CD4-positive, alpha-beta memory T cell (primary cell): ENCODE data around the gene HOXB3. TPM values are rescaled to one million over a fixed set of nuclear protein-coding genes. Genes with fewer than 3 reads are reported as not detected.
"Not testable (repeated sequence)": the region's sequence is repeated elsewhere in the genome, so short reads cannot be mapped to it uniquely, and the experiment has no call there.

Experiments used
- CTCF ChIA-PET: fragments of 350-600 bp; sonication (Branson Sonifier 250); formaldehyde crosslinking; loops from one replicate; lab custom pipeline; 2021; ENCODE audit warnings: inconsistent platforms; ENCODE audit not compliant: partially characterized antibody; lab: Charles Lee
- POLR2A ChIA-PET: fragments of 350-600 bp; sonication (Branson Sonifier 250); formaldehyde crosslinking; loops from one replicate; lab custom pipeline; 2021; ENCODE audit not compliant: partially characterized antibody; lab: Charles Lee
- DNase-seq, 5 donors: peaks; one replicate each; pipeline versions ENCODE4 v3.0.0 to v3.0.0-alpha.2; 2020 to 2022; ENCODE audit warnings: mixed read lengths in 1 of 5
- H3K27ac ChIP-seq: one replicate; pipeline ENCODE4 v1.7.0; 2013; ENCODE audit warnings: low read depth, low read length
- H3K27me3 ChIP-seq: 2 replicates; pipeline ENCODE4 v1.7.0; 2013; ENCODE audit warnings: mild to moderate bottlenecking, low read length, moderate library complexity; ENCODE audit not compliant: insufficient read depth
- H3K36me3 ChIP-seq: 2 replicates; pipeline ENCODE4 v1.7.0; 2013; ENCODE audit warnings: mild to moderate bottlenecking, low read length, moderate library complexity; ENCODE audit not compliant: insufficient read depth
- H3K4me1 ChIP-seq: 2 replicates; pipeline ENCODE4 v1.7.0; 2013; ENCODE audit warnings: mild to moderate bottlenecking, low read length, moderate library complexity; ENCODE audit not compliant: insufficient read depth
- H3K4me3 ChIP-seq, 2 donors: one replicate each; pipeline ENCODE4 v1.7.0; 2013; ENCODE audit warnings: low read length in 2 of 2, mild to moderate bottlenecking in 1 of 2
- H3K9me3 ChIP-seq, 2 donors: one replicate each; pipeline ENCODE4 v1.7.0; 2013; ENCODE audit warnings: low read length in 2 of 2, control low read depth in 1 of 2; ENCODE audit not compliant: control insufficient read depth in 1 of 2
- H3K27ac Mint-ChIP-seq, 7 donors: one replicate each; pipeline ENCODE4 v1.8.0; 2020 to 2021; ENCODE audit warnings: mixed read lengths in 7 of 7, mild to moderate bottlenecking in 6 of 7, inconsistent platforms in 3 of 7, moderate library complexity in 3 of 7
- H3K27me3 Mint-ChIP-seq, 2 donors: one replicate each; pipeline ENCODE4 v1.8.0; 2020 to 2021; ENCODE audit warnings: mixed read lengths in 2 of 2
- H3K36me3 Mint-ChIP-seq, 2 donors: one replicate each; pipeline ENCODE4 v1.8.0; 2020 to 2021; ENCODE audit warnings: mixed read lengths in 2 of 2, inconsistent platforms in 1 of 2, mild to moderate bottlenecking in 1 of 2
- H3K4me1 Mint-ChIP-seq, 4 donors: one replicate each; pipeline ENCODE4 v1.8.0; 2020 to 2021; ENCODE audit warnings: mixed read lengths in 4 of 4, mild to moderate bottlenecking in 1 of 4
- H3K4me3 Mint-ChIP-seq, 8 donors: one replicate each; pipeline ENCODE4 v1.8.0; 2020 to 2021; ENCODE audit warnings: mixed read lengths in 8 of 8, mild to moderate bottlenecking in 7 of 8, moderate library complexity in 6 of 8, inconsistent platforms in 3 of 8
- H3K9me3 Mint-ChIP-seq, 8 donors: one replicate each; pipeline ENCODE4 v1.8.0; 2020 to 2021; ENCODE audit warnings: mixed read lengths in 8 of 8, mild to moderate bottlenecking in 5 of 8, inconsistent platforms in 3 of 8, moderate library complexity in 1 of 8
- intact Hi-C: fragments of 100-400 bp; cut with micrococcal nuclease; formaldehyde crosslinking; loops from one replicate; pipeline ENCODE4 v1.15.1; 2023
- polyA plus RNA-seq, 2 donors: library from polyadenylated mRNA; unstranded; fragments of 300-500 nt; fragmentation: Illumina TruSeq; gene quantifications; one replicate each; pipeline ENCODE4 v1.2.3, GENCODE V29; 2021
- total RNA-seq, 2 experiments: library from RNA; stranded (reverse); gene quantifications; one replicate each; pipeline ENCODE4 v1.2.3, GENCODE V29; 2021

HOXB3 gene
- total and polyA plus RNA-seq, 4 experiments from 2014 or later = 0.10 to 14.5 (median 11.2) TPM; not detected in 1

DNA sequence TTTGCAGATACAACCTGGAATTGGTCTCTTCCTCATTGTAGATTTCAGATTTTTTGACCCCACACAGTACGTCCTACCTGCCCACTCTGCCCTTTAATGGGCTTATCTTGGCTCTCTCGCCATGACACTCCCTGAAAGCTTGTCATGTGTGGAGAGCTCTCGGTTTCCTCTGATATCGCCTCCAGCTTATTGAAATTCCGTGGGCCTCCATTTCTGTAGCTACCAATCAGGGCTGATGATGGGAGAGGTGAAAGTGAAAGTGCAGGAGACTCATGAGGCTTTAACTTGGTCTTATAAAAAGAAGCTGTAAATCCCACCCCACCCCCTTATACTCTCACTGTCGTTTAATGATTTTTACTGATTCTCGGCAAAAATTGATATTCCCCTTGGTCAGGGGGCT lies 76.9 kb downstream of the HOXB3 start:
- H3K36me3 Mint-ChIP-seq = no peaks in the 10 kb centered on the region
- Histone ChIP-seq H3K4me1 (peaks cover 21% of the 10 kb centered on the region), H3K4me3 (no peak overlapping the region), H3K9me3 (no peaks in the 10 kb centered on the region), H3K27ac (no peak overlapping the region), H3K36me3 (no peaks in the 10 kb centered on the region), H3K27me3 (no peaks in the 10 kb centered on the region)
- ChIA-PET POLR2A (interaction anchor here (0.9 to 1.4 kb wide), 4 partner anchors 9 to 85 kb away, joined by 3 to 6 read pairs (median 3); no protein-coding TSS in a partner anchor), CTCF (interaction anchor here (0.8 to 1.7 kb wide), 6 partner anchors 15 to 177 kb away, joined by 3 to 10 read pairs (median 3); partner anchors contain the start of gene HOXB5)
- peak in 1 of 5 donors; percentile 10 for DNase-seq
- H3K27ac Mint-ChIP-seq = peak overlapping the region in 6 of 7 donors; percentile 37 to 84 (median 80)
- peaks cover 14 to 31% (median 16%) of the 10 kb centered on the region in 4 donors for H3K4me1 Mint-ChIP-seq
- peaks cover 3 to 10% of the 10 kb centered on the region in 2 donors for H3K27me3 Mint-ChIP-seq
- peak overlapping the region in 7 of 8 donors; percentile 18 to 81 (median 69) for H3K4me3 Mint-ChIP-seq
- intact Hi-C loops = no loop called here
- no peaks in the 10 kb centered on the region for H3K9me3 Mint-ChIP-seq

DNA sequence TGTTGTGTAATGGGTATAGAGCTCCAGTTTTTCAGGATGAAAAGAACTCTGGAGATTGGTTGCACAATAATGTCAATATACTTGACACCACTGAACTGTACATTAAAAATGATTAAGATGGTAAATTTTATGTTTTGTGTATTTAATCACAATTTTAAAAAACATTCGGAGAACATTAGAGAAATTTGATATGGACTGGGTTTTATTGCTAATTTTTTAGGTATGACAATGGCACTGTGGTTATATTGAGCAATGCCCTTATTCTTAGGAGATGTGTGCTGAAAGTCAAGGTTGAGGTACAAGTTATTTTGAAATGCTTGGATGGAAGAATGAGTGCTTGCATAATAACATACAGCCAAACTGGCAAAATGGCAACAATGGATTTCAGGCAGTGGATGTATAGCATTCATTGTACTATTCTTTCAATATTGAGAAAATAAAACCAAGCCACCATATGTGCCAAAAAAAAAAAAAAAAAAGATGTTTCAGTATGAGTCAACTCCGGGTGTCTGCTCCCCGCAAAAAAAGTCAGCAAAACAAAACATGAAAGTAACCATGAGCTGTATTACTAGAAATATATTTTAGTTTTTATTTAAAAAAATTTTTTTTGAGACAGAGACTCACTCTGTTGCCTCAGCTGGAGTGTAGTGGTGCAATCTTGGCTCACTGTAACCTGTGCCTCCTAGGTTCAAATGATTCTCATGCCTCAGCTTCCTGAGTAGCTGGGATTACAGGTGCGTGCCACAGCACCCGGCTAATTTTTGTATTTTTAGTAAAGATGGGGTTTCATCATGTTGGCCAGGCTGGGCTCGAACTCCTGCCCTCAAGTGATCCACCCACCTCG lies 79.1 kb downstream of the HOXB3 start:
- no peaks in the 10 kb centered on the region for H3K9me3 Mint-ChIP-seq
- DNase-seq = peak; percentile 13 to 71 (median 33)
- POLR2A ChIA-PET = interaction anchor here (0.6 to 1.5 kb wide), 5 partner anchors 15 to 34 kb away, joined by 3 to 6 read pairs (median 3); partner anchors contain the start of gene HOXB2
- peaks cover 2 to 3% of the 10 kb centered on the region in 2 donors for H3K27me3 Mint-ChIP-seq
- Histone ChIP-seq H3K9me3 (no peaks in the 10 kb centered on the region), H3K27me3 (no peaks in the 10 kb centered on the region), H3K4me1 (peaks cover 24% of the 10 kb centered on the region), H3K27ac (no peak overlapping the region), H3K4me3 (no peak overlapping the region), H3K36me3 (no peaks in the 10 kb centered on the region)
- H3K4me3 Mint-ChIP-seq = peak overlapping the region in 3 of 8 donors; percentile 1 to 54 (median 21)
- intact Hi-C loops = no loop called here
- H3K27ac Mint-ChIP-seq = peak overlapping the region in 4 of 7 donors; percentile 8 to 57 (median 40)
- peaks cover 14 to 33% (median 17%) of the 10 kb centered on the region in 4 donors for H3K4me1 Mint-ChIP-seq
- CTCF ChIA-PET = interaction anchor here (0.6 to 1.5 kb wide), 4 partner anchors 31 to 203 kb away, joined by 3 to 4 read pairs (median 3); no protein-coding TSS in a partner anchor
- H3K36me3 Mint-ChIP-seq = no peaks in the 10 kb centered on the region

DNA sequence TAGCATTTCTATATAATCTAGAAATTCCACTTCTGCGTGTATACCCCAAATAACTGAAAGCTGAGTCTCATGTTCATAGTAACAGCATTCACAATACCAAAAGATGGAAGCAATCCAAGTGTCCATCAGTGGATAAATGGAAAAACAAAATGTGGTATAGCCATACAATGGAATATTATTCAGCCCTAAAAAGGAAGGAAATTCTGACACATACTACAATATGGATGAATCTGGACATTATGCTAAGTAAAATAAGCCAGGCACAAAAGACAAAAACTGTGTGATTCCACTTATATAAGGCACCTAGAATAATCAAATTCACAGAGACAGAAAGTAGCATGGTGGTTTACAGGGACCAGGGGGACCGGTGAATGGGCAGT lies 79.7 kb downstream of the HOXB3 start:
- H3K27me3 ChIP-seq = no peaks in the 10 kb centered on the region
- H3K27ac ChIP-seq = no peak overlapping the region
- Mint-ChIP-seq H3K27ac (peak overlapping the region in 1 of 7 donors; percentile 57), H3K4me3 (no peak overlapping the region), H3K4me1 (peaks cover 19 to 38% (median 23%) of the 10 kb centered on the region in 4 donors), H3K36me3 (no peaks in the 10 kb centered on the region), H3K27me3 (peaks cover 0 to 3% of the 10 kb centered on the region in 2 donors), H3K9me3 (no peaks in the 10 kb centered on the region)
- H3K4me1 ChIP-seq = peaks cover 30% of the 10 kb centered on the region
- H3K4me3 ChIP-seq = no peak overlapping the region
- no peaks in the 10 kb centered on the region for H3K9me3 ChIP-seq
- intact Hi-C loops = no loop called here
- H3K36me3 ChIP-seq = no peaks in the 10 kb centered on the region
- DNase-seq = no peak
- CTCF ChIA-PET = interaction anchor here (1.0 kb wide), 1 partner anchor 202 kb away, joined by 3 read pairs; no protein-coding TSS in a partner anchor
- POLR2A ChIA-PET = interaction anchor here (1.2 to 1.5 kb wide), 3 partner anchors 15 to 30 kb away, joined by 3 to 6 read pairs (median 4); no protein-coding TSS in a partner anchor

DNA sequence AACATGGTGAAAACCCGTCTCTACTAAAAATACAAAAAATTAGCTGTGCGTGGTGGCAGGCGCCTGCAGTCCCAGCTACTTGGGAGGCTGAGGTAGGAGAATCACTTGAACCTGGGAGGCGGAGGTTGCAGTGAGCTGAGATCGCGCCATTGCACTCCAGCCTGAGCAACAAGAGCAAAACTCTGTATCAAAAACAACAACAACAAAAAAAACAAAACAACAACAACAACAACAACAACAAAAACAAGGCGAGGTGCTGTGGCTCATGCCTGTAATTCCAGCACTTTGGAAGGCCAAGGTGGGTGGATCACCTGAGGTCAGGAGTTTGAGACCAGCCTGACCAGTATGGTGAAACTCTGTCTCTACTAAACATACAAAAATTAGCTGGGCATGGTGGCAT lies 80.3 kb downstream of the HOXB3 start:
- H3K4me3 ChIP-seq, H3K36me3 Mint-ChIP-seq, H3K27me3 ChIP-seq, DNase-seq, H3K9me3 Mint-ChIP-seq, H3K27ac Mint-ChIP-seq, H3K27ac ChIP-seq, CTCF ChIA-PET, H3K36me3 ChIP-seq, H3K27me3 Mint-ChIP-seq, H3K4me3 Mint-ChIP-seq, H3K9me3 ChIP-seq: not testable (repeated sequence)
- intact Hi-C loops = loop anchor here (5.0 kb wide), 1 partner anchor 33 kb away; no protein-coding TSS in a partner anchor
- H3K4me1 ChIP-seq = peaks cover 30% of the 10 kb centered on the region
- POLR2A ChIA-PET = interaction anchor here (0.7 kb wide), 1 partner anchor 174 kb away, joined by 4 read pairs; no protein-coding TSS in a partner anchor
- peaks cover 22 to 43% (median 24%) of the 10 kb centered on the region in 4 donors for H3K4me1 Mint-ChIP-seq

DNA sequence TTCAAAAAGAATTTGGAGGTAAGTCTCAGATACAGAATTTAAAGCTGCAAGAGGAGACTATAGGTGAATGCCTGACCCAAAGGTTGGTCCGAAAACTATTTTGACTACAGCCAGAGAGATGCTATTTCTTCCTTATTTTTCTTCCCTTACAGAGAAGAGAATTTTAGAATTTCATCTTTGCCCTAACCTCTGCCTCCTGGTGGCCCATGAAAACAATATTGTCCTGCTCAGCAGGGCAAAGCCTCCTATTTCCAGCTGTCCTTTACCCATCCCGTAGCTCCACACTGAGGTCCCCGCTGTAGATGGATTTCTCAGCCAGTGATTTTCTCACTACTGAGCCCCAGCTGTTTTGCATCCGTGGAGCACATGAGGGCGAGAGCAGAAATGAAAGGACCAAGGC lies 83.8 kb downstream of the HOXB3 start:
- Mint-ChIP-seq H3K9me3 (no peaks in the 10 kb centered on the region), H3K4me3 (no peak overlapping the region), H3K27me3 (peaks cover 0 to 1% of the 10 kb centered on the region in 2 donors), H3K27ac (peak overlapping the region in 6 of 7 donors; percentile 55 to 84 (median 65)), H3K36me3 (no peaks in the 10 kb centered on the region), H3K4me1 (peaks cover 12 to 20% (median 15%) of the 10 kb centered on the region in 4 donors)
- intact Hi-C loops = loop anchor here (5.0 kb wide), 1 partner anchor 36 kb away; no protein-coding TSS in a partner anchor
- no peaks in the 10 kb centered on the region for H3K9me3 ChIP-seq
- H3K4me3 ChIP-seq = no peak overlapping the region
- ChIA-PET CTCF (interaction anchor here (1.0 to 4.4 kb wide), 3 partner anchors 14 to 243 kb away, joined by 3 to 29 read pairs (median 4); partner anchors contain the start of gene HOXB5), POLR2A (interaction anchor here (0.6 to 1.5 kb wide), 5 partner anchors 35 to 71 kb away, joined by 3 to 7 read pairs (median 5); partner anchors contain the start of gene HOXB4)
- no peaks in the 10 kb centered on the region for H3K27me3 ChIP-seq
- H3K27ac ChIP-seq = no peak overlapping the region
- H3K4me1 ChIP-seq = peaks cover 13% of the 10 kb centered on the region
- H3K36me3 ChIP-seq = no peaks in the 10 kb centered on the region
- DNase-seq = no peak

DNA sequence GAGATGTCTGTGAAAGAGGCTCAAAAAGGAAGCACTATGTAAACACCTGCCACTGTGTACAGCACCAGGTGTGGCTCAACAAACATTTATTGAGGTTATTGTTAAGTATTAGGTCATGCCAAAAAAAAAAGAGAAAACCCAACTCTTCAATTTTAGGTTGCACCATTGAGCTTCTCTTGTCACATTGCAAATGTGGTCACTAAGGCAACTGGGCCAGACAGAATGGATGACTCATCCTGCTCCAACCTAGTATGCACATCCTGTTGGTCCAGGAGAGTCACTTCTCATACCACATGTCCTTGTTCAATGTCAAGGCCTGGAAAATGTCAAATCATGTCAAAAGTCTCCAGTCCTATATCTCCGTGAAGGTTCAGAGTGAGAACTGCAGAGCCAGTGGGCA lies 84.3 kb downstream of the HOXB3 start:
- Histone ChIP-seq H3K4me3 (no peak overlapping the region), H3K9me3 (no peaks in the 10 kb centered on the region), H3K27ac (no peak overlapping the region), H3K27me3 (no peaks in the 10 kb centered on the region), H3K36me3 (no peaks in the 10 kb centered on the region), H3K4me1 (peaks cover 10% of the 10 kb centered on the region)
- ChIA-PET POLR2A (interaction anchor here (0.6 to 1.5 kb wide), 6 partner anchors 36 to 88 kb away, joined by 3 to 7 read pairs (median 5); partner anchors contain the start of genes HOXB4 and HOXB5), CTCF (interaction anchor here (1.0 to 4.4 kb wide), 3 partner anchors 13 to 243 kb away, joined by 3 to 29 read pairs (median 4); partner anchors contain the start of gene HOXB5)
- Mint-ChIP-seq H3K4me1 (peaks cover 9 to 15% (median 12%) of the 10 kb centered on the region in 4 donors), H3K9me3 (no peaks in the 10 kb centered on the region), H3K4me3 (no peak overlapping the region), H3K27ac (peak overlapping the region; percentile 20 to 84 (median 65)), H3K27me3 (peaks cover 0 to 1% of the 10 kb centered on the region in 2 donors), H3K36me3 (no peaks in the 10 kb centered on the region)
- intact Hi-C loops = loop anchor here (5.0 kb wide), 1 partner anchor 37 kb away; no protein-coding TSS in a partner anchor
- DNase-seq = peak; percentile 35 to 90 (median 59)
